Left cardiac atrium (tissue), 4 donors: ENCODE measurements around the gene SUZ12. TPM values are rescaled to one million over a fixed set of nuclear protein-coding genes. Genes with fewer than 3 reads are reported as not detected.
"Not testable (repeated sequence)": the region's sequence is repeated elsewhere in the genome, so short reads cannot be mapped to it uniquely, and the experiment has no call there.

Experiments
- ATAC-seq, 2 donors: fragments of 200-7000 bp; cut with Tn5 transposase; one replicate each; pipeline ENCODE4 v1.9.1; 2020; ENCODE audit warnings: mild to moderate bottlenecking in 2 of 2, moderate library complexity in 2 of 2
- DNase-seq: peaks from one replicate; pipeline ENCODE4 v3.0.0-alpha.2; 2020
- intact Hi-C, 2 donors: fragments of 100-400 bp; cut with DNase I; formaldehyde crosslinking; loops; one replicate each; pipeline versions ENCODE4 v1.14.1 to v1.15.1; 2022 to 2023
- total RNA-seq, 2 donors: library from RNA; stranded (reverse); fragmentation: NEBNext Ultra II Directional; extraction: Animal tissue kit (Norgen Biotek cat#: 25700); gene quantifications; one replicate each; pipeline ENCODE4 v1.2.1, GENCODE V29; 2021
- donor health status: DM: no; HTN: yes; CAD: no.
- donor health status: DM: no; HTN: yes; CAD: no; lungs with severe emphysema.
- donor health status: DM: yes; HTN: yes; CAD: no.
- donor health status: Dilated cardiomyopathy.

Gene SUZ12
- total RNA-seq, 2 donors from 2014 or later: 14.0 to 16.9 TPM

DNA sequence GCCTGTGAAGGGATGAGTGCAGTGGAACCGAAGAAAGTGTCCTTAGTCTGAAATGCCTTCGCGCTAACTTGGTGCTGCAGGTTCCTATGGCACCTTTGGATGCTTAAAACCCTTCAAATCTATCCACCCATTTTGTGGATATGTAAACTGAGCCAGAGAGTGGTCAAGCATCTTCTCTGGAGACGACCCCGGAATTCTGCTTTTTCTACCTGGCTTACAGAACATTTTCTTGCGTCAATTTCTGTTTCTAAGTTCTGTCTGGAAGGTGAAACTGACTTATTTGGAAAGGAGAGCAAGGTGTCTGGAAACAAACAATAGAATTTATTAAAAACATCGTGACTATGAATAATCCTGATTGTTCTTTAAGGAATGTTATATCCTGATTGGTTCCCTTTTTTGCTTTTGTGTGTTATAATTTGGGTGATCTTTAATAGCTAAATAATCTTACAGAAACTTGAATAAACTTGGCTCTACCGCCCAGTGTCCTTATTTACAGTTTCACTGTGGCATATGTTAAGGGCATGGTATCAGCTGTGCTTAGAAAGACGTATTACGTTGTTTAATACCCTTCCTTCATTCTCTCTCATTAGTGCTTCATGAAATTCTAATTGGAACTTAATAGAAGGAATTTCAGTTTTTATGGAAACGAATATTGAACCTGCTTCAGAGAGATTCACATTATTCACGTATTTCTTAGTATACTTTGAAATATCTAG is 1.3 kb downstream of the SUZ12 start:
- DNase-seq, ATAC-seq, intact Hi-C loops: not testable (repeated sequence)

DNA sequence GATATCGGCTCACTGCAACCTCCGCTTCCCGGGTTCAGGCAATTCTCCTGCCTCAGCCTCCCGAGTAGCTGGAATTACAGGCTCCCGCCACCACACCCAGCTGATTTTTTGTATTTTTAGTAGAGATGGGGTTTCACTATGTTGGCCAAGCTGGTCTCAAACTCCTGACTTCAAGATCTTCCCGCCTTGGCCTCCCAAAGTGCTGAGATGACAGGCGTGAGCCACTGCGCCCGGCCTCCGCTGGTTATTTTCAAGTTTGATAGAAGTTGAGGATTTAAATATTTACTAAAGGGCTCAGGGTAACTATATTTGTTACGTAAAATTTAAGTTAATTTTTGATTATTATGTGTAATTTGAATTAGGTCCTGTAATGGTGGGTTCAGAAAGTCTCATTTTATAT is 5.1 kb downstream of the SUZ12 start:
- intact Hi-C loops, ATAC-seq, DNase-seq: not testable (repeated sequence)

DNA sequence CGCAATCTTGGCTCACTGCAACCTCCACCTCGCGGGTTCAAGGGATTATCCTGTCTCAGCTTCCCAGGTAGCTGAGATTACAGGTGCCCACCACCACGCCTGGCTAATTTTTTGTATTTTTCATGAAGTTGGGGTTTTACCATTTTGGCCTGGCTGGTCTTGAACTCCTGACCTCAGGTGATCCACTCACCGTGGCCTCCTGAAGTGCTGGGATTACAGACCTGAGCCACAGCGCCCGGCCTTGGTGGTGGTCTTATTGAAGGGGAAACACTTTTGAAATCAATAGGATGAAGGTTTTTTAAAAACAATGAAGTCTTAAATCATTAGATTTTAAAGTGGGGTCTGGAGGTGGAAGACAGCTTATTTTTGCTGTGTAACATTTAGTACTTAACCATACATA is 5.6 kb downstream of the SUZ12 start:
- intact Hi-C loops, ATAC-seq, DNase-seq: not testable (repeated sequence)

DNA sequence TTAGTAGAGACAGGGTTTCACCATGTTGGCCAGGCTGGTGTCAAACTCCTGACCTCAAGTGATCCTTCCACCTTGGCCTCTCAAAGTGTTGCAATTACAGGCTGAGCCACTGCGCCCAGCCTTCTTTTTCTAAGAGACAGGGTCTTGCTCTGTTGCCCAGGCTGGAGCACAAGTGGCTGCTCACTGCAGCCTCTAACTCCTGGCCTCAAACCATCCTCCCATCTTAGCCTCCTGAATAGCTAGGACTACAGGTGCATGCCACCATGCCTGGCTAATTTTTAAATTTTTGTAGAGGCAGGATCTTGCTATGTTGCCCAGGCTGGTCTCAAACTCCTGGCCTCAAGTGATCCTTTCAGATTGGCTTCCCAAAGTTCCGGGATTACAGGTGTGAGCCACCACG is 15.1 kb downstream of the SUZ12 start:
- ATAC-seq, intact Hi-C loops, DNase-seq: not testable (repeated sequence)

DNA sequence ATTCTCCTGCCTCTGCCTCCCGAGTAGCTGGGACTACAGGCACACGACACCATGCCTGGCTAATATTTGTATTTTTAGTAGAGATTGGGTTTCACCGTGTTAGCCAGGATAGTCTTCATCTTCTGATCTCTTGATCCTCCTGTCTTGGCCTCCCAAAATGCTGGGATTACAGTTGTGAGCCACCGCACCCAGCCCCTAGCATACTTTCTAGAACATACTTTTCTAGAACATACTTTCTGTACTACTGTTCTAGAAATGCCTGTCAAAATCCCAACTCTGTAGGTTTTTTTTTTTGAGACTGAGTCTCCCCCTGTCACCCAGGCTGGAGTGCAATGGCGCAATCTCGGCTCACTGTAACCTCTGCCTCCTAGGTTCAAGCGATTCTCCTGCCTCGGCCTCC is 27.3 kb downstream of the SUZ12 start:
- ATAC-seq, intact Hi-C loops, DNase-seq: not testable (repeated sequence)

DNA sequence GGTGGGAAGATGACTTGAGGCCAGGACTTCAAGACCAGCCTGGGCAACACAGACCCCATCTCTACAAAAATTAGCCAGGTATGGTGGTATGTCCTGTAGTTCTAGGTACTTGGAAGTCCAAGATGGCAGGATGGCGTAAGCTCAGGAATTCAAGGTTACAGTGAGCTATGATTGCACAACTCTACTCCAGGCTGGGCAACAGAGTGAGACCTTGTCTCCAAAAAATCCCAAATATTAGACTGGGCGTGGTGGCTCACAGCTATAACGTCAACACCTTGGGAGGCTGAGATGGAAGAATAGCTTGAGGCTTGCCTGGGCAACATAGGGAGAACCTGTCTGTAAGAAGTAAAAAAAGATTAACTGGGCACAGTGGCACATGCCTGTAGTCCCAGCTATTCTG is 30.8 kb downstream of the SUZ12 start:
- ATAC-seq: no peak
- intact Hi-C loops: no loop called here

DNA sequence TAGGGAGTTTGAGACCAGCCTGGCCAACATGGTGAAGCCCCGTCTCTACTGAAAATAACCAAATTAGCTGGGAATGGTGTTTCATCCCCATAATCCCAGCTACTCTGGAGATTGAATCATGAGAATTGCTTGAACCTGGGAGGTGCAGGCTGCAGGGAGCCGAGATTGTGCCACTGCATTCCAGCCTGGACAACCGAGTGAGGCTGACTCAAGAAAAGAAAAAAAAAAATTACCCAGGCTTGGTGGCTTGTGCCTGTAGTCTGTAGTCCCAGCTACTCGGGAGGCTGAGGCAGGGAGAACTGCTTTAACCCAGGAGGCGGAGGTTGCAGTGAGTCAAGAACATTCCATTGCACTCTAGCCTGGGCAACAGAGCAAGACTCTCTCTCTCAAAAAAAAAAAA is 33.6 kb downstream of the SUZ12 start:
- ATAC-seq, DNase-seq, intact Hi-C loops: not testable (repeated sequence)

More for the DNA sequence above, 30.8 kb downstream of the SUZ12 start:
- no peak for DNase-seq

DNA sequence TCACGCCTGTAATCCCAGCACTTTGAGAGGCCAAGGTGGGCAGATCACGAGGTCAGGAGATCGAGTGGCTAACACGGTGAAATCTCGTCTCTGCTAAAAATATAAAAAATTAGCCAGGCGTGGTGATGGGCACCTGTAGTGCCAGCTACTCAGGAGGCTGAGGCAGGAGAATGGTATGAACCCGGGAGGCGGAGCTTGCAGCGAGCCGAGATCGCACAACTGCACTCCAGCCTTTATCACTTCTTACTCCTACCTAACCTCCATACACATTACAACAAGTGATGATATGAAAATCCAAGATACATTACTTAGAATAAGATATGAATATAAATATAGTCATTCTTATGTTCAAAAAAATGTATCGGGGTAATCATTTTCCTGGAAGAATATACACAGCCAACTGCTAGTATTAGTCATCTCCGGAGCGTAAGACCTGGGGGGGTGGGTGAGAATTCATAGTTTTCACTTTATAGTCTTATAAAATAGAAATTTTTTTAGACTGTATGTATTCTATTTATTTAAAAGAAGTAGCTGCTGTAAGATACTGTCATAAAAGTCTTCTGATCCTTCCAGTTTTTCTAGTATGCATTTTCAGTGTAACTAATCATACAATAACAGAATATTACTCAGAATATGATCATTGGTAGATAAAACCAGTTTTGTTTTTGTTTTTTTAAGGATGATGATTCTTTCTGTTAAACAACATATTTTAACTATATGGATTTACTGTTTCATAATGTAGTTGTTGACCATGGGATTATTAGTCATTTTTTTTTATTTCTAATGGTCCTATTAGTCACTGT is 37.7 kb downstream of the SUZ12 start:
- DNase-seq, ATAC-seq, intact Hi-C loops: not testable (repeated sequence)

DNA sequence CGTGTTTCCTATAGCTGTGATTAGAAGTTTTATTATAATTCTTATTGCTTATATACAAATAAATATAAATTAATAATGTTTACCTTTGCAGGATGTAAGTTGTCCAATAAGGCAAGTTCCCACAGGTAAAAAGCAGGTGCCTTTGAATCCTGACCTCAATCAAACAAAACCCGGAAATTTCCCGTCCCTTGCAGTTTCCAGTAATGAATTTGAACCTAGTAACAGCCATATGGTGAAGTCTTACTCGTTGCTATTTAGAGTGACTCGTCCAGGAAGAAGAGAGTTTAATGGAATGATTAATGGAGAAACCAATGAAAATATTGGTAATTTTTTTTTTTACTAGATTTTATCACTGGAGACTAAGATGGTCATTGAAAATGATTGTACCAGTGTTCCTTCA is 38.6 kb downstream of the SUZ12 start:
- intact Hi-C loops, DNase-seq, ATAC-seq: not testable (repeated sequence)

DNA sequence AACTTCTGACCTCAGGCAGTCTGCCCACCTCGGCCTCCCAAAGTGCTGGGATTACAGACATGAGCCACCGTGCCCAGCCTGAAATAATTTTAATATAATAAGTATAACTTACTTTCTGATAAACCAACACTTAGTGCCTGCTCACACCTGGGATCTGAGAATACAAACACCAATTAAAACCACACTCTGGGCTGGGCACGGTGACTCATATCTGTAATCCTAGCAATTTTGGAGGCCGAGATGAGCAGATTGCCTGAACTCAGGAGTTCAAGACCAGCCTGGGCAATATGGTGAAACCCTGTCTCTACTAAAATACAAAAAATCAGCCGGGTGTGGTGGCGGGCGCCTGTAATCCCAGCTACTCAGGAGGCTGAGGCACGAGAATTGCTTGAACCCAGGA is 55.0 kb downstream of the SUZ12 start:
- intact Hi-C loops, ATAC-seq, DNase-seq: not testable (repeated sequence)

DNA sequence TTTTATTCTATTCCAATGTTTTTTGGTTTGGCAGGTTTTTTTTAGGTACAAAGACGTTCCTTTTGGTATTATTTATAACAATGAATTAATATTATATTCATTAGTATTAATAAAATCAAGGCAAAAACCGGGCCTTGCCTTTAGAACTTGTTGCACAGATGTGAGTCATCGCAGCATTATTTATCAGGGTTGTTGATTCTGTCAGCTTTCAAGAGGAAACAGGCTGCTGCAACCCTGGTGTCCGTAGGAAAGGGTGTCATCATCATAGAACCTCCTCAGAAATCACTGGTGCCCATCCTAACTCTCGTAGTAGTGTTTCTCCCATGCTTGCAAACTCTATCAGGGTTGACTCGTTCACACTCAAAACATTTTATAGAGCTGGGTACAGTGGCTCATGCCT is 60.2 kb downstream of the SUZ12 start:
- no peak for DNase-seq
- intact Hi-C loops: no loop called here
- ATAC-seq: no peak

DNA sequence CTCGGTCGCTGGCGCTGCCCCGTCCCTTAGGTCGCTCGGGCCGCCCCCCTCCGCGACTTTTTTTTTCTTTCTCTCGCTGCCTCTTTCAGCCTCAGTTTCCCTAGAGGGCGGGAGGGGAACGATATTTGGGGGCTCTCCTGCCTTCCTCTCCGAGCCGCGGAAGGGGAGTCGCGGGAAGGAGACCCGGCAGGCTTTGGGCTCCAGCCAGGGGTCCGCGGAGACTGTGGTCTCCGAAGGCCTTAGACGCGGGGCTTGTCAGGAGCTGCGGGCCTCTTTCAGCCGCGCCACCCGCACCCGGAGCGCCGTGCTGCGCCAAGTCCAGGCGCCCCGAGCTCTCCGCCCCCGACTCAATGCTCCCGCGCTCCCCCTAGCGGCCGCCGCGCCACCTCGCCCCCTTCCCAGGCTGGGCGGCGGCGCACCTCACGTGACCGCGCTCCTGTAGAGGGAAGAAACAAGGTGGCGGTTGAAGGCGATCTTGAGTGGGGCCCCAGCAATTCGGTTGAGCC is 70.2 kb downstream of the SUZ12 start, which contains the start of gene LRRC37B:
TSS of gene LRRC37B (plus strand) at position 427 of the 506 bp plus-strand sequence. CDS start 14,010 bp downstream, outside the sequence.
- ATAC-seq: peak; percentile 99
- intact Hi-C loops: loop anchor here in 1 of 2 donors (5.0 kb wide), 1 partner anchor 130 kb away; no protein-coding TSS in a partner anchor
- peak; percentile 88 for DNase-seq

DNA sequence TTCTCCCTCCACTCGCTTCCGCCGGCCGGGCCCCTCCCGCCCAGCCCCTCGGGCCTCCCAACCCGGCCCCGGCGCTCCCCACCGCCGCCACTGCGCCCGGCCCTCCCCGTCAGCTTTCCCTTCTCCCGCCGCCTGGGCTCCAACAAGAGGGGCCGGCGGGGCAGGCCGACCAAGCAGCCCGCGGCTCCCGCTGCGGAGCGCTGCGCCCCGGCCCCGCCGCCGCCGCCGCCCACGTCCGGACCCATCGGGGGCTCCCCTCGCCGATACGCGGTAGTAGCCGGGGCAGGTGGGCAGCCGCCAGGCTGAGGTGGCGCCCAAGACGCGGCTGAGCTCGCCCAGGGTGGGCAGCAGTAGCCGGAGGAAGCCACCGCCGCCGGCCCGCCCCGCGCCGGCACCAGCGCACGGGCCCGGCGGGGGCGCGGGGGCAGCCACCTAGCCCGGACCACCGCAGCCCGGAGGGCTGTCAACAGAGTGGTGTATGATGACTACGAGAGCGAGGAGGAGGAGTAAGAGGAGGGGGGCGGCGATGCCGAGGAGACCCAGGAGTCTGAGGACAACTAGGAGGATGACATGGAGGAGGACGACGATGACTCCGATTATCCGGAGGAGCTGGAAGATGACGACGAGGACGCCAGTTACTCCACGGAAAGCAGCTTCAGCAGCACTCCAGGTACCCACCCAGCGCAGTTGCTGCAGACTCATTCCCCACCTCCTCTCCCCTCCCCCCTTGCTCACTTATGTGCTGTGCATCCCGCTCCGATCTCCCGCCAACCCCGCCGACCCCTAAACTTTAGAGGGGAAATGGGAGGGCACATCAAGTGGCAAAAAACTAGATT is 70.9 kb downstream of the SUZ12 start:
- intact Hi-C loops: loop anchor here in 1 of 2 donors (5.0 kb wide), 1 partner anchor 130 kb away; no protein-coding TSS in a partner anchor
- ATAC-seq (peak; percentile 72 to 82), DNase-seq (peak; percentile 27)

DNA sequence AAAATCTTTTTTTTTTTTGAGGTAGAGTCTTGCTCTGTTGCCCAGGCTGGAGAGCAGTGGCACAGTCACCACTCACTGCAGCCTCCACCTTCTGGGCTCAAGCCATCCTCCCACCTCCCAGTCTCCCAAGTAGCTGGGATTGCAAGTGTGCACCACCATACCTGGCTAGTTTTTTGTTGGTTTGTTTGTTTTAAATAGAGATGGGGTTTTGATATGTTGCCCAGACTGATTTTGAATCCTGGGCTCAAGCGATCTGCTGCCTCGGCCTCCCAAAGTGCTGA is 72.4 kb downstream of the SUZ12 start:
- no peak for DNase-seq
- ATAC-seq: no peak
- intact Hi-C loops: loop anchor here in 1 of 2 donors (5.0 kb wide), 1 partner anchor 128 kb away; no protein-coding TSS in a partner anchor

DNA sequence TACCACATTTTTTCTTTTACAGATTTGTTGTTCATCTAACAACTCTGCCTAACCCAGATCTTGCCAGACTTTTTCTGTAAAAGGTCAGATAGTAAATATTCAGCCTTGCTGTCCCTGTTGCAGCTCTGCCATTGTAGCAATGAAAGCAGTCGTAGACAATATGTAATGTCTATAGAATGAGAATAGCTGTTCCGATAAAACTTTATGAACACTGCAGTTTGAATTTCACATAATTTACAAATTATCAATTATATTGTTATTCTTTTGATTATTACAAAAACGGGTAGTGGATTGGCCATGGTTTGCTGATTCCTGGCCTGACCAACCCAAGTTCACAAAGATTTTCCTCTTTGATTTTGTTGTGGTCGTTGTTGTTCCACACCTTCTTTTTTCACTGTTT is 73.3 kb downstream of the SUZ12 start:
- intact Hi-C loops: no loop called here
- ATAC-seq (no peak), DNase-seq (no peak)

DNA sequence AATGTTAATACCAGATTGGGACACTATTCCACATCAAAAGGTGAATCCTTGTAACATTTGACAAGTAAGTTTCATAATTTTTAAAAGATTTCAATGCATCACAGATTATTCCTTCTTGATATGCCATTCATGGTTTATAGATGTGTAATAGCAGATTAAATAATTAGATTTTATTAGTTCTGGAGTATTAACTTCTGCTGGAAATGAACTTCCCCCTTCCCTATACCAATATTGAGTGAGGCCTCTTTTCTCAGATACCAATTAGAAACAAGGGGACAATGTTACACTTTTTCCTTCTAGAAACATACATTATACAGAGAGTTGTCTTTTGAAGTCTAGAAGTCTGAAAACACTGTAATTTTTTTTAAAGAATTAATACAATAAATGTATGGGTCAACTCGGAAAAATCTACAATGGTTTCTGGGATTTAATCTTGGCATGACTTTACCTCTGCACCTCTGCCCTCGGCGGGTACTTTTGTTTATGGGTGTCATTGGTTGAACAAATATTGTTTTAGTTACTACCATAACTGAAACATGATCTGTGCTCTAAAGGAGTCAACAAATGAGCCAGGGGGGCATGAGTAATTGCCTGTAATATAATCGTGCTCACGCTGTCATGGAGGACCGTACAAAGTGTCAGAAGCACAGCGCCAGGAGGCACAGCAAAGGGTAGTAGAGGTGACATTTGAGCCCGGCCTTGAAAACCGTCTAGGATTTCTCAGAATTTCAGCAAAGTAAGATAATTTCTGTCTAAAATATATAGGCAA is 78.6 kb downstream of the SUZ12 start:
- DNase-seq (no peak), ATAC-seq (no peak)
- intact Hi-C loops: no loop called here

DNA sequence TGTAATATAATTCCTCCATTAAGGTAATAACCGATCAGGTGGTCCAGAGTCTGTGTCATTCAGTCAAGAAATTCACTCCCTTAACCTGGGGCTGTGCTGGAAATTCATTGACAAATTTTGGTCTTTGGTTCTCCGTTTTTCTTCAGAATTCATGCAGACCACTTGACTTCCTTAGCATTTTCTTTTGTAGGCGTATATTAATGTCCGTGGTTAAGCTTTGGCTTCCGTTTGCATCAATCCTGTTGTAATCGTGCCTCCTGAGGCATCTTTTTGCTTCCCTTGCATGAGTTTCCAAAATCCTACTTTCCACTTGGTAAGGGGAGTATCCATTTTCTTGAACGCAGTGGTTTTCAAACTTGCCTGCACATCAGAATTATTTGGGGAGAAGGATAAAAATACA is 79.4 kb downstream of the SUZ12 start:
- intact Hi-C loops: no loop called here
- DNase-seq (no peak), ATAC-seq (no peak)

DNA sequence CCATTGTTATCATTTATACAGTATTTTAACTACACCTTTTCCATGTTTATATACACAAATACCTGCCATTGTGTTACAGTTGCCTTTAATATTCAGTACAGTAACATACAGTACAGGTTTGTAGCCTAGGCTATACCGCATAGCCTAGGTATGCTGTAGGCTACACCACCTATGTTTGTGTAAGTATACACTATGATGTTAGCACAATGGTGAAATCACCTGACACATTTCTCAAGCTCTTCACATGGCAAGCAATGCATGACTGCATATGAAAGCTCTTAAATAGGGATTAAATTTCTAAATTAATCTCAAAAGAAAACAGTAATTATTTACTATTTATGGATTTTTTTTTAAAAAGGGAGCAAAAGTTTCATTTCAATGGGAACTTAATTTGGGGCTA is 82.4 kb downstream of the SUZ12 start:
- intact Hi-C loops: no loop called here

More for the DNA sequence above, 82.4 kb downstream of the SUZ12 start:
- no peak for ATAC-seq
- DNase-seq: no peak
